Panc1 (cell line): ENCODE results near the gene TMEM100. TPM values are rescaled to one million over a fixed set of nuclear protein-coding genes. Genes with fewer than 3 reads are reported as not detected.

Experiments
- ATAC-seq: fragments of 200-7000 bp; cut with Tn5 transposase; 2 replicates; pipeline ENCODE4 v1.9.1; 2020; ENCODE audit warnings: mild to moderate bottlenecking, moderate library complexity
- BruUV-seq: library from RNA; stranded (reverse); fragments of 400-500 nt; replicated peaks from 2 replicates; lab custom pipeline; 2021; lab: Mats Ljungman, UMichigan
- CTCF ChIA-PET: fragments of 300-600 bp; sonication (Branson Sonifier 250); formaldehyde crosslinking; loops from one replicate; lab custom pipeline; 2022; ENCODE audit warnings: antibody characterized with exemption; lab: Charles Lee
- POLR2A ChIA-PET: fragments of 300-600 bp; sonication (Branson Sonifier 250); formaldehyde crosslinking; loops from one replicate; lab custom pipeline; 2022; ENCODE audit warnings: antibody characterized with exemption; lab: Charles Lee
- DNase-seq: peaks from one replicate; pipeline ENCODE4 v3.0.0-alpha.2; 2010; ENCODE audit warnings: low read depth, low spot score
- H3K27ac ChIP-seq: 2 replicates; pipeline ENCODE4 v1.5.1; 2011; ENCODE audit warnings: mild to moderate bottlenecking, low read length, inconsistent platforms
- H3K27me3 ChIP-seq: fragments of 200-500 bp; sonication (Bioruptor generic); 2 replicates; pipeline ENCODE4 v1.6.0; 2014; ENCODE audit warnings: low read length, inconsistent platforms; ENCODE audit not compliant: control insufficient read depth, insufficient read depth
- H3K36me3 ChIP-seq: fragments of 200-500 bp; sonication (Bioruptor generic); 2 replicates; pipeline ENCODE4 v1.5.1; 2014; ENCODE audit warnings: inconsistent platforms, mild to moderate bottlenecking, low read length, moderate library complexity; ENCODE audit not compliant: control insufficient read depth, insufficient read depth
- H3K4me1 ChIP-seq: 2 replicates; pipeline ENCODE4 v1.5.1; 2011; ENCODE audit warnings: inconsistent platforms, mild to moderate bottlenecking, low read length, moderate library complexity; ENCODE audit not compliant: control insufficient read depth, insufficient read depth
- H3K4me3 ChIP-seq, 2 experiments: 2 replicates each; pipeline ENCODE4 v1.5.1; 2011 to 2012; ENCODE audit warnings: low read depth in 2 of 2, low read length in 2 of 2, mild to moderate bottlenecking in 2 of 2, inconsistent platforms in 1 of 2, moderate library complexity in 1 of 2
- H3K9me3 ChIP-seq: fragments of 200-500 bp; sonication (Bioruptor generic); 2 replicates; pipeline ENCODE4 v1.5.1; 2014; ENCODE audit warnings: low read depth, mild to moderate bottlenecking, inconsistent platforms, low read length, moderate library complexity; ENCODE audit not compliant: control insufficient read depth, insufficient read depth
- CTCF ChIP-seq: fragments of 450-650 bp; IDR thresholded peaks from 2 replicates; pipeline ENCODE4 v1.5.1; 2017; ENCODE audit warnings: mild to moderate bottlenecking
- POLR2AphosphoS5 ChIP-seq: IDR thresholded peaks from 2 replicates; pipeline ENCODE4 v1.6.1; 2012; ENCODE audit warnings: mild to moderate bottlenecking, low read depth, low read length, moderate library complexity
- SIN3A ChIP-seq: IDR thresholded peaks from 2 replicates; pipeline ENCODE4 v1.6.1; 2012; ENCODE audit warnings: low read depth, mild to moderate bottlenecking, low read length, moderate library complexity, borderline replicate concordance; ENCODE audit not compliant: insufficient read depth
- TCF7L2 ChIP-seq: IDR thresholded peaks from 2 replicates; pipeline ENCODE4 v1.6.1; 2011; ENCODE audit warnings: mild to moderate bottlenecking, low read depth, low read length, inconsistent platforms
- in situ Hi-C: cut with HindIII; loops from 2 replicates; pipeline ENCODE4 v1.10.0; 2016; ENCODE audit warnings: low sequenced_read_pairs, low pct_unique_long_range_greater_than_20kb
- intact Hi-C: fragments of 100-400 bp; cut with micrococcal nuclease; formaldehyde crosslinking; loops from one replicate; pipeline ENCODE4 v1.10.0; 2022; ENCODE audit not compliant: unreplicated experiment
- total RNA-seq: library from RNA; stranded (reverse); gene quantifications from one replicate; pipeline ENCODE4 v1.2.1, GENCODE V29; 2021; ENCODE audit not compliant: unreplicated experiment
- TF ChIP-seq, protein P1 (sequence below), 2 experiments: IDR thresholded peaks; 2 replicates each; pipeline ENCODE4 v1.6.1; 2011 to 2012; ENCODE audit warnings: low read depth in 2 of 2, control low read depth in 1 of 2, low read length in 1 of 2, mild to moderate bottlenecking in 1 of 2, moderate library complexity in 1 of 2; ENCODE audit not compliant: insufficient read depth in 1 of 2

Gene TMEM100
- total RNA-seq, 1 experiment from 2014 or later, result 0.10 TPM

DNA sequence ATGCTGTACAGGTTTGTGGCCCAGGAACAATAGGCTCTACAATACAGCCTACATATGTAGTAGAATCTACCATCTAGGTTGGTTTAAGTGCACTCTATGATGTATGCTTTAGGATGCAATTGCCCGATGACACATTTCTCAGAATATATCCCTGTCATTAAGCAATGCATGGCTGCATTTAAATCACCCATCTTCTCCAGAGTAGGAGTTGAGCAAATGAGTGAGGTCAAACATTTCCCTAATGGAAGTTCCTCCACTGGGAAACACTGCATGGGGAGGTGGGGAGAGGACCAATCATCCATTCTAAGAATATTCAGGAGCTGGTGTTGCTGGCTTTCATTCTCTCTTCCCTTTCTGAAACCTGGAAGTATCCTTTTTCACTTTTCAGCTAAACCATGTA is 26.2 kb upstream of the TMEM100 start:
- Histone ChIP-seq H3K36me3 (no peaks in the 10 kb centered on the region), H3K9me3 (no peaks in the 10 kb centered on the region), H3K27me3 (no peaks in the 10 kb centered on the region), H3K27ac (no peak overlapping the region), H3K4me1 (peaks cover 5% of the 10 kb centered on the region; the same call in 1 of the 2 replicates), H3K4me3 (no peak overlapping the region)
- ChIA-PET CTCF (no interaction called here), POLR2A (no interaction called here)
- TF ChIP-seq SIN3A (no peak), TCF7L2 (no peak), POLR2AphosphoS5 (no peak), CTCF (no peak)
- TF ChIP-seq, protein P1, sequence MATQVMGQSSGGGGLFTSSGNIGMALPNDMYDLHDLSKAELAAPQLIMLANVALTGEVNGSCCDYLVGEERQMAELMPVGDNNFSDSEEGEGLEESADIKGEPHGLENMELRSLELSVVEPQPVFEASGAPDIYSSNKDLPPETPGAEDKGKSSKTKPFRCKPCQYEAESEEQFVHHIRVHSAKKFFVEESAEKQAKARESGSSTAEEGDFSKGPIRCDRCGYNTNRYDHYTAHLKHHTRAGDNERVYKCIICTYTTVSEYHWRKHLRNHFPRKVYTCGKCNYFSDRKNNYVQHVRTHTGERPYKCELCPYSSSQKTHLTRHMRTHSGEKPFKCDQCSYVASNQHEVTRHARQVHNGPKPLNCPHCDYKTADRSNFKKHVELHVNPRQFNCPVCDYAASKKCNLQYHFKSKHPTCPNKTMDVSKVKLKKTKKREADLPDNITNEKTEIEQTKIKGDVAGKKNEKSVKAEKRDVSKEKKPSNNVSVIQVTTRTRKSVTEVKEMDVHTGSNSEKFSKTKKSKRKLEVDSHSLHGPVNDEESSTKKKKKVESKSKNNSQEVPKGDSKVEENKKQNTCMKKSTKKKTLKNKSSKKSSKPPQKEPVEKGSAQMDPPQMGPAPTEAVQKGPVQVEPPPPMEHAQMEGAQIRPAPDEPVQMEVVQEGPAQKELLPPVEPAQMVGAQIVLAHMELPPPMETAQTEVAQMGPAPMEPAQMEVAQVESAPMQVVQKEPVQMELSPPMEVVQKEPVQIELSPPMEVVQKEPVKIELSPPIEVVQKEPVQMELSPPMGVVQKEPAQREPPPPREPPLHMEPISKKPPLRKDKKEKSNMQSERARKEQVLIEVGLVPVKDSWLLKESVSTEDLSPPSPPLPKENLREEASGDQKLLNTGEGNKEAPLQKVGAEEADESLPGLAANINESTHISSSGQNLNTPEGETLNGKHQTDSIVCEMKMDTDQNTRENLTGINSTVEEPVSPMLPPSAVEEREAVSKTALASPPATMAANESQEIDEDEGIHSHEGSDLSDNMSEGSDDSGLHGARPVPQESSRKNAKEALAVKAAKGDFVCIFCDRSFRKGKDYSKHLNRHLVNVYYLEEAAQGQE (IDR thresholded peaks at IDR 0.05; ENCODE audit: insufficient read depth in 1 of 2, low read depth in 2 of 2, low read length in 1 of 2), result no peak
- BruUV-seq, result no TSS peak
- in situ Hi-C loops, result no loop called here
- ATAC-seq (no peak), DNase-seq (no peak)
- intact Hi-C loops, result no loop called here

GRCh38 chr17:55747209-55747608 is 24.5 kb upstream of the TMEM100 start:
- POLR2A ChIA-PET, result no interaction called here
- CTCF ChIA-PET, result no interaction called here
- no peaks in the 10 kb centered on the region for H3K36me3 ChIP-seq
- H3K27me3 ChIP-seq, result no peaks in the 10 kb centered on the region
- no peak overlapping the region for H3K27ac ChIP-seq
- no TSS peak for BruUV-seq
- ATAC-seq, result no peak
- no peak for DNase-seq
- H3K4me3 ChIP-seq, result no peak overlapping the region
- H3K4me1 ChIP-seq, result peaks cover 8% of the 10 kb centered on the region
- in situ Hi-C loops, result no loop called here
- no peaks in the 10 kb centered on the region for H3K9me3 ChIP-seq
- TF ChIP-seq SIN3A (no peak), CTCF (no peak), POLR2AphosphoS5 (no peak), TCF7L2 (no peak)
- TF ChIP-seq, protein P1 (IDR thresholded peaks at IDR 0.05; ENCODE audit: insufficient read depth in 1 of 2, low read depth in 2 of 2, low read length in 1 of 2), result no peak
- intact Hi-C loops, result no loop called here
